Spleen (tissue), 11 donors: ENCODE measurements around the gene PDCD1. TPM values are rescaled to one million over a fixed set of nuclear protein-coding genes. Genes with fewer than 3 reads are reported as not detected.

Experiments
- DNase-seq: peaks from one replicate; pipeline ENCODE4 v3.0.0-alpha.2; 2020
- H3K27ac ChIP-seq, 8 donors: fragments of 200-600 bp; sonication (generic) in 7 of 8; 1 replicate in 4 of 8; 2 replicates in 4 of 8; pipeline versions ENCODE4 v1.5.0 to v1.8.0; 2016 to 2021; ENCODE audit warnings: inconsistent platforms in 4 of 8, mild to moderate bottlenecking in 4 of 8, moderate library complexity in 1 of 8
- H3K27me3 ChIP-seq, 7 donors: fragments of 200-600 bp; sonication (generic) in 6 of 7; replicated peaks in 1 of 7; 1 replicate in 4 of 7; 2 replicates in 3 of 7; pipeline versions ENCODE4 v1.5.0 to v1.8.0; 2016 to 2021; ENCODE audit warnings: inconsistent platforms in 3 of 7, mild to moderate bottlenecking in 1 of 7
- H3K36me3 ChIP-seq, 6 donors: fragments of 200-600 bp; sonication (generic) in 5 of 6; 1 replicate in 4 of 6; 2 replicates in 2 of 6; pipeline versions ENCODE4 v1.5.0 to v1.8.0; 2016 to 2021; ENCODE audit warnings: inconsistent platforms in 2 of 6
- H3K4me1 ChIP-seq, 6 donors: fragments of 200-600 bp; sonication (generic) in 5 of 6; 1 replicate in 3 of 6; 2 replicates in 3 of 6; pipeline versions ENCODE4 v1.5.0 to v1.8.0; 2016 to 2021; ENCODE audit warnings: inconsistent platforms in 3 of 6
- H3K4me3 ChIP-seq, 8 donors: fragments of 200-600 bp; sonication (generic) in 7 of 8; 1 replicate in 4 of 8; 2 replicates in 4 of 8; pipeline versions ENCODE4 v1.5.0 to v1.8.0; 2016 to 2021; ENCODE audit warnings: inconsistent platforms in 4 of 8, mild to moderate bottlenecking in 4 of 8, moderate library complexity in 2 of 8
- H3K9me3 ChIP-seq, 8 donors: fragments of 200-600 bp; sonication (generic) in 7 of 8; 1 replicate in 4 of 8; 2 replicates in 4 of 8; pipeline versions ENCODE4 v1.5.0 to v1.8.0; 2016 to 2021; ENCODE audit warnings: inconsistent platforms in 4 of 8
- CTCF ChIP-seq, 11 experiments: fragments of 200-600 bp in 7 of 11; fragments of 450-650 bp in 4 of 11; sonication (generic) in 4 of 11; IDR thresholded peaks in 8 of 11; conservative IDR thresholded peaks in 3 of 11; 1 replicate in 7 of 11; 2 replicates in 4 of 11; pipeline versions ENCODE4 v1.4.0 to v1.8.0; 2016 to 2021; ENCODE audit warnings: antibody characterized with exemption in 11 of 11, inconsistent platforms in 4 of 11, mild to moderate bottlenecking in 1 of 11
- POLR2A ChIP-seq, 3 donors: fragments of 450-650 bp; IDR thresholded peaks; one replicate each; pipeline ENCODE4 v1.5.1; 2017; ENCODE audit warnings: antibody characterized with exemption in 3 of 3, mild to moderate bottlenecking in 1 of 3
- POLR2AphosphoS5 ChIP-seq, 3 donors: sonication (generic); formaldehyde crosslinking; IDR thresholded peaks; one replicate each; pipeline ENCODE4 v1.5.1; 2017; ENCODE audit warnings: antibody characterized with exemption in 3 of 3
- WGBS, 5 donors: extraction: QIAGEN DNeasy Blood & Tissue Kit in 3 of 5; methylation state at CpG; one replicate each; pipeline versions ENCODE4 v1.1.5 to v1.1.7; 2013 to 2018; 5-methylcytosine and 5-hydroxymethylcytosine counted together
- intact Hi-C: fragments of 100-400 bp; cut with DNase I; formaldehyde crosslinking; loops from one replicate; pipeline ENCODE4 v1.15.0; 2023; ENCODE audit warnings: low total_unique reads
- polyA plus RNA-seq, 3 donors: library from polyadenylated mRNA; stranded (reverse); fragments of 200-250 nt; gene quantifications; one replicate each; pipeline ENCODE4 v1.2.1, GENCODE V29; 2013
- total RNA-seq, 7 donors: library from RNA; depleted of rRNA in 3 of 7; stranded (reverse); fragments of >200 nt in 3 of 7; fragmentation: NEBNext Ultra II Directional in 4 of 7; extraction: Animal tissue kit (Norgen Biotek cat#: 25700) in 4 of 7; gene quantifications; one replicate each; pipeline versions ENCODE4 v1.1.0 to v1.2.1, GENCODE V29; 2016 to 2021
- donor health status: healthy with polysubstance abuse.
- donor health status: DM: no; HTN: no; CAD: no; lungs with moderate emphysema.
- donor health status: DM: no; HTN: no; CAD: no.
- donor health status: Bipolar disorder and iron deficiency.
- donor health status: healthy.
- donor health status: DM: no; HTN: no; CAD: no.
- donor health status: DM: yes; HTN: yes; CAD: no.

The PDCD1 gene
- total and polyA plus RNA-seq, 10 donors, result 2.7 to 7.9 (median 5.3) TPM

GRCh38 chr2:241864850-241865213, 6.1 kb upstream of the PDCD1 start:
- WGBS, 5 donors, result 94 to 96% (median 96%) methylated on average over 5 of the region's 5 CpGs
- Histone ChIP-seq H3K4me3 (no peak overlapping the region), H3K27ac (peak overlapping the region in 3 of 8 donors; percentile 48 to 85 (median 59)), H3K4me1 (peaks cover 7 to 75% (median 41%) of the 10 kb centered on the region in 6 donors), H3K27me3 (peaks cover 0 to 90% (median 35%) of the 10 kb centered on the region in 7 donors), H3K36me3 (no peaks in the 10 kb centered on the region), H3K9me3 (no peaks in the 10 kb centered on the region)
- intact Hi-C loops, result no loop called here
- TF ChIP-seq CTCF (IDR thresholded peaks at IDR 0.05 in 8 of 11, conservative IDR thresholded peaks at IDR 0.05 in 3 of 11), result no peak
- TF ChIP-seq POLR2A (IDR thresholded peaks at IDR 0.05), result peak in 1 of 3 donors; percentile 1
- DNase-seq, result no peak

- Histone ChIP-seq H3K36me3 (no peaks in the 10 kb centered on the region), H3K4me3 (peak overlapping the region in 1 of 8 donors; percentile 62), H3K9me3 (no peaks in the 10 kb centered on the region), H3K4me1 (peaks cover 7 to 75% (median 46%) of the 10 kb centered on the region in 6 donors), H3K27ac (peak overlapping the region in 4 of 8 donors; percentile 48 to 85 (median 59)), H3K27me3 (peaks cover 0 to 87% (median 35%) of the 10 kb centered on the region in 7 donors)
- 72 to 93% (median 84%) methylated on average over 2 of the region's 2 CpGs for WGBS, 5 donors
- TF ChIP-seq POLR2AphosphoS5 (IDR thresholded peaks at IDR 0.05) (no peak), CTCF (IDR thresholded peaks at IDR 0.05 in 8 of 11, conservative IDR thresholded peaks at IDR 0.05 in 3 of 11) (no peak), POLR2A (IDR thresholded peaks at IDR 0.05) (no peak)
- no peak for DNase-seq
- intact Hi-C loops, result no loop called here
Observed at GRCh38 chr2:241864168-241864849, 5.6 kb upstream of the PDCD1 start.

- peaks cover 0 to 89% (median 35%) of the 10 kb centered on the region in 7 donors for H3K27me3 ChIP-seq
- no peaks in the 10 kb centered on the region for H3K9me3 ChIP-seq
- no peak for TF ChIP-seq POLR2A (IDR thresholded peaks at IDR 0.05)
- TF ChIP-seq POLR2AphosphoS5 (IDR thresholded peaks at IDR 0.05), result peak; percentile 13 to 49 (median 45)
- TF ChIP-seq CTCF (IDR thresholded peaks at IDR 0.05 in 8 of 11, conservative IDR thresholded peaks at IDR 0.05 in 3 of 11), result no peak
- H3K36me3 ChIP-seq, result no peaks in the 10 kb centered on the region
- H3K4me3 ChIP-seq, result peak overlapping the region in 3 of 8 donors; percentile 19 to 62 (median 20)
- peak overlapping the region in 5 of 8 donors; percentile 24 to 85 (median 59) for H3K27ac ChIP-seq
- intact Hi-C loops, result no loop called here
- 4 to 20% (median 9%) methylated on average over 25 to 29 of the region's 29 CpGs for WGBS, 5 donors
- peaks cover 7 to 75% (median 52%) of the 10 kb centered on the region in 6 donors for H3K4me1 ChIP-seq
- no peak for DNase-seq
Observed at GRCh38 chr2:241863536-241863954, 4.9 kb upstream of the PDCD1 start.

GRCh38 chr2:241862775-241863535, 4.3 kb upstream of the PDCD1 start:
- Histone ChIP-seq H3K9me3 (no peaks in the 10 kb centered on the region), H3K27me3 (peaks cover 0 to 88% (median 35%) of the 10 kb centered on the region in 7 donors), H3K27ac (peak overlapping the region in 5 of 8 donors; percentile 24 to 85 (median 59)), H3K4me1 (peaks cover 7 to 74% (median 51%) of the 10 kb centered on the region in 6 donors), H3K4me3 (peak overlapping the region in 3 of 8 donors; percentile 19 to 62 (median 20)), H3K36me3 (no peaks in the 10 kb centered on the region)
- DNase-seq, result no peak
- 78 to 84% (median 83%) methylated on average over 13 to 22 of the region's 22 CpGs for WGBS, 5 donors
- intact Hi-C loops, result no loop called here
- TF ChIP-seq CTCF (IDR thresholded peaks at IDR 0.05 in 8 of 11, conservative IDR thresholded peaks at IDR 0.05 in 3 of 11) (no peak), POLR2AphosphoS5 (IDR thresholded peaks at IDR 0.05) (no peak), POLR2A (IDR thresholded peaks at IDR 0.05) (no peak)
